ENCODE results near the gene EHD3.

DNA sequence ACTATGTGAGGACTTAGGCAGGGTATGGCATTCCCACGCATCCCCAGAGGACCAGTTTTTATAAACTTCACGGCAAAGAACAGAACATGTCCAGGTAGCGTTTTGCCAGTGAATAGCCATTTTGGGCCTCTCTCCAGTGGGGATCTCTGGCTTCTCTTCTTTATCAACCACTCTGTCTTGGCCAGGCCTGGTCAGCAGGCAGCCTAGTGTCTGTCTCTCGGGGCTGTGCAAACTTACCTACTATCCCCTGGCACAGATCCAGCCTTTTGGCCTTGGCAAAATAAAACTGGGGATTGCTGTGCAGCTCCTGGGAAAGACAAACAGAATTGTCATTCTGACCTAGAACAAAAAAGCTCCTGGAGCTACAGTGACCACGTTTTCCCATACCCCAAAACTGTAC, 31.1 kb upstream of the EHD3 start:
- TF ChIP-seq ZNF274 (IDR thresholded peaks at IDR 0.05; ENCODE audit: borderline replicate concordance, extremely low read depth, low read length), result no peak
- TF ChIP-seq, protein P1, sequence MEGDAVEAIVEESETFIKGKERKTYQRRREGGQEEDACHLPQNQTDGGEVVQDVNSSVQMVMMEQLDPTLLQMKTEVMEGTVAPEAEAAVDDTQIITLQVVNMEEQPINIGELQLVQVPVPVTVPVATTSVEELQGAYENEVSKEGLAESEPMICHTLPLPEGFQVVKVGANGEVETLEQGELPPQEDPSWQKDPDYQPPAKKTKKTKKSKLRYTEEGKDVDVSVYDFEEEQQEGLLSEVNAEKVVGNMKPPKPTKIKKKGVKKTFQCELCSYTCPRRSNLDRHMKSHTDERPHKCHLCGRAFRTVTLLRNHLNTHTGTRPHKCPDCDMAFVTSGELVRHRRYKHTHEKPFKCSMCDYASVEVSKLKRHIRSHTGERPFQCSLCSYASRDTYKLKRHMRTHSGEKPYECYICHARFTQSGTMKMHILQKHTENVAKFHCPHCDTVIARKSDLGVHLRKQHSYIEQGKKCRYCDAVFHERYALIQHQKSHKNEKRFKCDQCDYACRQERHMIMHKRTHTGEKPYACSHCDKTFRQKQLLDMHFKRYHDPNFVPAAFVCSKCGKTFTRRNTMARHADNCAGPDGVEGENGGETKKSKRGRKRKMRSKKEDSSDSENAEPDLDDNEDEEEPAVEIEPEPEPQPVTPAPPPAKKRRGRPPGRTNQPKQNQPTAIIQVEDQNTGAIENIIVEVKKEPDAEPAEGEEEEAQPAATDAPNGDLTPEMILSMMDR (IDR thresholded peaks at IDR 0.05; ENCODE audit: control extremely low read depth in 1 of 3, insufficient read depth in 1 of 3, low read depth in 1 of 3, low read length in 3 of 3), result no peak
- no peak for TF ChIP-seq RXRA (IDR thresholded peaks at IDR 0.05; ENCODE audit: insufficient read depth, low read depth, low read length)
- no peak for TF ChIP-seq JUND (IDR thresholded peaks at IDR 0.05; ENCODE audit: low read length)
- no peak for TF ChIP-seq POLR2A (IDR thresholded peaks at IDR 0.05; ENCODE audit: control extremely low read depth in 1 of 2, low read depth in 2 of 2, low read length in 2 of 2)
- TF ChIP-seq, protein P2, sequence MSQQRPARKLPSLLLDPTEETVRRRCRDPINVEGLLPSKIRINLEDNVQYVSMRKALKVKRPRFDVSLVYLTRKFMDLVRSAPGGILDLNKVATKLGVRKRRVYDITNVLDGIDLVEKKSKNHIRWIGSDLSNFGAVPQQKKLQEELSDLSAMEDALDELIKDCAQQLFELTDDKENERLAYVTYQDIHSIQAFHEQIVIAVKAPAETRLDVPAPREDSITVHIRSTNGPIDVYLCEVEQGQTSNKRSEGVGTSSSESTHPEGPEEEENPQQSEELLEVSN (IDR thresholded peaks at IDR 0.05), result no peak
- TF ChIP-seq SP1 (IDR thresholded peaks at IDR 0.05; ENCODE audit: low read depth, low read length), result no peak
- TF ChIP-seq CHD1 (IDR thresholded peaks at IDR 0.05; ENCODE audit: low read depth, low read length), result no peak
- no peak for TF ChIP-seq POLR2AphosphoS5 (IDR thresholded peaks at IDR 0.05; ENCODE audit: low read depth, low read length)

Data from H1 (cell line).